ENCODE results near the gene KYNU. TPM values are rescaled to one million over a fixed set of nuclear protein-coding genes. Genes with fewer than 3 reads are reported as not detected.

KYNU gene
- total and polyA plus RNA-seq, 10 of the 15 experiments (the other 5 are each of a cell fraction or from before 2014, with no cell fraction given), result 31.3 to 101 (median 38.3) TPM

DNA sequence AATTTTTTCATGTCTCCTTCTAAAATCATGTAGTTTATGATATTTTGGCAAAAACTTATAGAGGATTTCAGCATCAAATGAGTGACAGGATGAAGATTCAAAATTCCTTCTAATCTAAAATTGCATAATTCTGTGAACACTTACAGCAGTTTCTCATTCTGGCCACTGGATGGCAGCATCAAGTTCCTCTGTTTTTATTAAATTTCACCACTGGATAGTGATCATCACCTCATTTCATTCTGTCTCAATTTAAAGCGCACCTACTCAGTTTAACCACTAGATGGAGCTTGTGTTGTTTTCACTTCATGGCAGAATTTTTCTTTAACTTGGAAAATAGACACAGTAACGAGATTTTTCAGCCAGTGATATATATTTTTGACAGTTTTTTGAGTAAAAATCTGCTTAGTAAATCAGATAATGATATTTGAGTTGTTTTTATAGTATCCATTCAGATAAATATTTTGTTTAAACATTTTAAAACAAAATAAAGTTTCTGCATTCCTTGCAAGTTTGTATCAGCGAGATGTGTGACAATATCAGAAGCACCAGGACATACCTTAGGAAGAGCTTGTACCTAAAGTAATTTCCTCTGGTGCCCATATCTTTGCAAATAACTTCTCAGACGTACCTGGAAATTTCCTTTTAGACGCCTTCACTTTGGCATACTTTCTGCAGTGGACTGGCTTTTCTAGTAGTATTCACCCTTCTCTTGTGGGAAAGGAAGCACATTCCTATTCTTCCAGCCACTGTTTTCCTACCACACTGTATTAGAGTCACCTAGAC is 157.0 kb downstream of the KYNU start (continued):
- TF ChIP-seq, protein P1, sequence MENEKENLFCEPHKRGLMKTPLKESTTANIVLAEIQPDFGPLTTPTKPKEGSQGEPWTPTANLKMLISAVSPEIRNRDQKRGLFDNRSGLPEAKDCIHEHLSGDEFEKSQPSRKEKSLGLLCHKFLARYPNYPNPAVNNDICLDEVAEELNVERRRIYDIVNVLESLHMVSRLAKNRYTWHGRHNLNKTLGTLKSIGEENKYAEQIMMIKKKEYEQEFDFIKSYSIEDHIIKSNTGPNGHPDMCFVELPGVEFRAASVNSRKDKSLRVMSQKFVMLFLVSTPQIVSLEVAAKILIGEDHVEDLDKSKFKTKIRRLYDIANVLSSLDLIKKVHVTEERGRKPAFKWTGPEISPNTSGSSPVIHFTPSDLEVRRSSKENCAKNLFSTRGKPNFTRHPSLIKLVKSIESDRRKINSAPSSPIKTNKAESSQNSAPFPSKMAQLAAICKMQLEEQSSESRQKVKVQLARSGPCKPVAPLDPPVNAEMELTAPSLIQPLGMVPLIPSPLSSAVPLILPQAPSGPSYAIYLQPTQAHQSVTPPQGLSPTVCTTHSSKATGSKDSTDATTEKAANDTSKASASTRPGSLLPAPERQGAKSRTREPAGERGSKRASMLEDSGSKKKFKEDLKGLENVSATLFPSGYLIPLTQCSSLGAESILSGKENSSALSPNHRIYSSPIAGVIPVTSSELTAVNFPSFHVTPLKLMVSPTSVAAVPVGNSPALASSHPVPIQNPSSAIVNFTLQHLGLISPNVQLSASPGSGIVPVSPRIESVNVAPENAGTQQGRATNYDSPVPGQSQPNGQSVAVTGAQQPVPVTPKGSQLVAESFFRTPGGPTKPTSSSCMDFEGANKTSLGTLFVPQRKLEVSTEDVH (IDR thresholded peaks at IDR 0.05; ENCODE audit: low read depth, partially characterized antibody), result peak; percentile 50
- TF ChIP-seq, protein P2, sequence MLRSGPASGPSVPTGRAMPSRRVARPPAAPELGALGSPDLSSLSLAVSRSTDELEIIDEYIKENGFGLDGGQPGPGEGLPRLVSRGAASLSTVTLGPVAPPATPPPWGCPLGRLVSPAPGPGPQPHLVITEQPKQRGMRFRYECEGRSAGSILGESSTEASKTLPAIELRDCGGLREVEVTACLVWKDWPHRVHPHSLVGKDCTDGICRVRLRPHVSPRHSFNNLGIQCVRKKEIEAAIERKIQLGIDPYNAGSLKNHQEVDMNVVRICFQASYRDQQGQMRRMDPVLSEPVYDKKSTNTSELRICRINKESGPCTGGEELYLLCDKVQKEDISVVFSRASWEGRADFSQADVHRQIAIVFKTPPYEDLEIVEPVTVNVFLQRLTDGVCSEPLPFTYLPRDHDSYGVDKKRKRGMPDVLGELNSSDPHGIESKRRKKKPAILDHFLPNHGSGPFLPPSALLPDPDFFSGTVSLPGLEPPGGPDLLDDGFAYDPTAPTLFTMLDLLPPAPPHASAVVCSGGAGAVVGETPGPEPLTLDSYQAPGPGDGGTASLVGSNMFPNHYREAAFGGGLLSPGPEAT (IDR thresholded peaks at IDR 0.05; ENCODE audit: low read depth), result no peak
- TF ChIP-seq JUNB (IDR thresholded peaks at IDR 0.05), result no peak
- no peak for TF ChIP-seq TCF7 (IDR thresholded peaks at IDR 0.05; ENCODE audit: borderline replicate concordance)
- no peak for TF ChIP-seq ZNF622 (IDR thresholded peaks at IDR 0.05)
- no peak for TF ChIP-seq GATAD2B (conservative IDR thresholded peaks at IDR 0.05; ENCODE audit: low read depth)
- TF ChIP-seq WRNIP1 (IDR thresholded peaks at IDR 0.05; ENCODE audit: borderline replicate concordance, low read depth, low read length), result no peak
- TF ChIP-seq ATF7 (IDR thresholded peaks at IDR 0.05; ENCODE audit: low read depth), result peak; percentile 52; the same call in 1 of the 2 replicates
- TF ChIP-seq KLF5 (IDR thresholded peaks at IDR 0.05; ENCODE audit: partially characterized antibody), result no peak
- no peak for TF ChIP-seq MEF2A (IDR thresholded peaks at IDR 0.05; ENCODE audit: insufficient read depth, low read depth, low read length)
- TF ChIP-seq BRCA1 (IDR thresholded peaks at IDR 0.05; ENCODE audit: low read depth, low read length), result no peak
- TF ChIP-seq ELK1 (IDR thresholded peaks at IDR 0.05; ENCODE audit: low read depth, low read length), result no peak
- TF ChIP-seq, protein P3, sequence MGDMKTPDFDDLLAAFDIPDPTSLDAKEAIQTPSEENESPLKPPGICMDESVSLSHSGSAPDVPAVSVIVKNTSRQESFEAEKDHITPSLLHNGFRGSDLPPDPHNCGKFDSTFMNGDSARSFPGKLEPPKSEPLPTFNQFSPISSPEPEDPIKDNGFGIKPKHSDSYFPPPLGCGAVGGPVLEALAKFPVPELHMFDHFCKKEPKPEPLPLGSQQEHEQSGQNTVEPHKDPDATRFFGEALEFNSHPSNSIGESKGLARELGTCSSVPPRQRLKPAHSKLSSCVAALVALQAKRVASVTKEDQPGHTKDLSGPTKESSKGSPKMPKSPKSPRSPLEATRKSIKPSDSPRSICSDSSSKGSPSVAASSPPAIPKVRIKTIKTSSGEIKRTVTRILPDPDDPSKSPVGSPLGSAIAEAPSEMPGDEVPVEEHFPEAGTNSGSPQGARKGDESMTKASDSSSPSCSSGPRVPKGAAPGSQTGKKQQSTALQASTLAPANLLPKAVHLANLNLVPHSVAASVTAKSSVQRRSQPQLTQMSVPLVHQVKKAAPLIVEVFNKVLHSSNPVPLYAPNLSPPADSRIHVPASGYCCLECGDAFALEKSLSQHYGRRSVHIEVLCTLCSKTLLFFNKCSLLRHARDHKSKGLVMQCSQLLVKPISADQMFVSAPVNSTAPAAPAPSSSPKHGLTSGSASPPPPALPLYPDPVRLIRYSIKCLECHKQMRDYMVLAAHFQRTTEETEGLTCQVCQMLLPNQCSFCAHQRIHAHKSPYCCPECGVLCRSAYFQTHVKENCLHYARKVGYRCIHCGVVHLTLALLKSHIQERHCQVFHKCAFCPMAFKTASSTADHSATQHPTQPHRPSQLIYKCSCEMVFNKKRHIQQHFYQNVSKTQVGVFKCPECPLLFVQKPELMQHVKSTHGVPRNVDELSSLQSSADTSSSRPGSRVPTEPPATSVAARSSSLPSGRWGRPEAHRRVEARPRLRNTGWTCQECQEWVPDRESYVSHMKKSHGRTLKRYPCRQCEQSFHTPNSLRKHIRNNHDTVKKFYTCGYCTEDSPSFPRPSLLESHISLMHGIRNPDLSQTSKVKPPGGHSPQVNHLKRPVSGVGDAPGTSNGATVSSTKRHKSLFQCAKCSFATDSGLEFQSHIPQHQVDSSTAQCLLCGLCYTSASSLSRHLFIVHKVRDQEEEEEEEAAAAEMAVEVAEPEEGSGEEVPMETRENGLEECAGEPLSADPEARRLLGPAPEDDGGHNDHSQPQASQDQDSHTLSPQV (IDR thresholded peaks at IDR 0.05), result no peak; the same call in 1 of the 2 replicates
- TF ChIP-seq BHLHE40 (IDR thresholded peaks at IDR 0.05; ENCODE audit: borderline replicate concordance in 1 of 2, low read depth in 2 of 2, low read length in 1 of 2), result 0 out of 4 replicates have a peak, but pooled peaks of 1 of the 2 experiments have one; percentile 15
- no peak for TF ChIP-seq YBX1 (IDR thresholded peaks at IDR 0.05)
- peak; percentile 32 for TF ChIP-seq SKIL (IDR thresholded peaks at IDR 0.05; ENCODE audit: low read depth, poor library complexity, severe bottlenecking)
- TF ChIP-seq NRF1 (conservative IDR thresholded peaks at IDR 0.05; ENCODE audit: low read depth, low read length), result no peak
